Epithelial cell of esophagus (primary cell): ENCODE results near the gene KLC4.
A peak's percentile ranks its signal among the peaks of the same experiment; 100 is the strongest.

Source experiments
- DNase-seq: peaks from one replicate; pipeline ENCODE4 v3.0.0; 2010; ENCODE audit warnings: low read depth
- H3K4me3 ChIP-seq: 2 replicates; pipeline ENCODE4 v1.5.1; 2011; ENCODE audit warnings: mild to moderate bottlenecking, low read length, control low read depth
- CTCF ChIP-seq: IDR thresholded peaks from 2 replicates; pipeline ENCODE4 v1.5.1; 2011; ENCODE audit warnings: low read depth, mild to moderate bottlenecking, low read length, control low read depth, inconsistent platforms; ENCODE audit not compliant: insufficient read depth; ENCODE audit errors: missing control alignments

The KLC4 gene

GRCh38 chr6:43088654-43089056 lies 29.2 kb downstream of the KLC4 start:
- no peak overlapping the region for H3K4me3 ChIP-seq
- peak; percentile 97 for DNase-seq
- no peak for TF ChIP-seq CTCF

- no peak for DNase-seq
- no peak for TF ChIP-seq CTCF
- no peak overlapping the region for H3K4me3 ChIP-seq
Observed at GRCh38 chr6:43089467-43089866, 30.0 kb downstream of the KLC4 start.

GRCh38 chr6:43089874-43090558 lies 30.6 kb downstream of the KLC4 start:
- DNase-seq, result no peak
- TF ChIP-seq CTCF, result no peak
- no peak overlapping the region for H3K4me3 ChIP-seq

- no peak overlapping the region for H3K4me3 ChIP-seq
- DNase-seq, result no peak
- no peak for TF ChIP-seq CTCF
Observed at GRCh38 chr6:43090559-43090956, 31.1 kb downstream of the KLC4 start.

GRCh38 chr6:43091020-43091419 lies 31.6 kb downstream of the KLC4 start:
- no peak for DNase-seq
- H3K4me3 ChIP-seq, result no peak overlapping the region
- no peak for TF ChIP-seq CTCF

GRCh38 chr6:43091436-43091991 lies 32.1 kb downstream of the KLC4 start:
- DNase-seq, result no peak
- H3K4me3 ChIP-seq, result no peak overlapping the region
- TF ChIP-seq CTCF, result no peak

- TF ChIP-seq CTCF, result no peak
- DNase-seq, result no peak
- H3K4me3 ChIP-seq, result no peak overlapping the region
Observed at GRCh38 chr6:43092635-43093034, 33.2 kb downstream of the KLC4 start.
